Amniotic stem cell (primary cell): ENCODE results near the gene PLOD1.
"Not testable (repeated sequence)": the region's sequence is repeated elsewhere in the genome, so short reads cannot be mapped to it uniquely, and the experiment has no call there.

Experiments
- DNase-seq: peaks from one replicate; lab custom pipeline; 2025; lab: John Stamatoyannopoulos, UW

Gene PLOD1

GRCh38 chr1:12006167-12006921 is 71.8 kb downstream of the PLOD1 start:
- no peak for DNase-seq

GRCh38 chr1:12007204-12007603 is 72.7 kb downstream of the PLOD1 start:
- DNase-seq, result no peak

DNA sequence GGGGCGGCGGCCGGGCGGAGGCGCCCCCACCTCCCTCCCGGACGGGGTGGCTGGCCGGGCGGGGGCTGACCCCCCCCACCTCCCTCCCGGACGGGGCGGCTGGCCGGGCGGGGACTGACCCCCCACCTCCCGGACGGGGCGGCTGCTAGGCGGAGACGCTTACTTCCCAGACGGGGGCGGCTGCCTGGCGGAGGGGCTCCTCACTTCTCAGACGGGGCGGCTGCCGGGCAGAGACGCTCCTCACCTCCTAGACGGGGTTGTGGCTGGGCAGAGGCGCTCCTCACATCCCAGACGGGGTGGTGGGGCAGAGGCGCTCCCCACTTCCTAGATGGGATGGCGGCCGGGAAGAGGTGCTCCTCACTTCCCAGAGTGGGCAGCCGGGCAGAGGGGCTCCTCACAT is 73.8 kb downstream of the PLOD1 start:
- DNase-seq, result not testable (repeated sequence)

GRCh38 chr1:12009318-12009947 is 74.9 kb downstream of the PLOD1 start:
- no peak for DNase-seq

DNA sequence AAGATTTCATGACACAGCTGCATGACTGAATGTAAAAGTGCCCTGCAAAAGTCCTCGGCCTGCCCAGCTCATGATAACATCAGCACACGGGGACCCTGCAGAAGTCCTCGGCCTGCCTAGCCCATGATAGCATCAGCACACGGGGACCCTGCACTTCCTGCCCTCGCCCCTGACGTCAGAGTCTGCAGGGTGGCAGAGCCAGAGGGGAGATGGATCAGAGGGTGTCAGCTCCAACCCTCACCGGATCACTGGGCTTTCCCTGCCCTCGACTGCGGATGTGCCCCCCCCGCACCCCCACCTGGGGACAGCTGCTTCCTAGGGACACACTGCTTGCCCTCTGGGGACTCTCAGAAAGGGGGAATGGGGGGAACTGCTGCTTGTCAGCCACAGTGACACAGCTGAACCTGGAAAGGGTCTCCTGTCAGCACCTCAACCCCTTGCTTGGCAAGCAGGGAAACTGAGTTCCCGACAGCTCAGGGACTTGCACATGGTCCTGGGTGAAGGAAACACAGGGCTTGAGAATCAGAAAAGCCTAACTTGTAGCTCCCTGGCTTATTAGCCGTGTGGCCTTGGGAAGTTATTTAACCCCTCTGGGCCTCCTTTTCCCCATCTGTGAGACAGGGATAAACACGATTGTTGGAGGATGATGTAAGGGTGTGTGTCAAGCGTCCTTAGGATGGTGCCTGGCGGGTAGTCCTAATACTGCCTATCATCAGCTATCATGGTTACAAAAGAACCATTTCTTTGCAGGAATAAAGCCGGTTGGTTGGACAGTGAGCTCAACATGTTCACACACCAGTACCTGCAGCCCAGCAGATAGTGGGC is 76.4 kb downstream of the PLOD1 start:
- no peak for DNase-seq

- DNase-seq, result no peak
These were observed 77.5 kb downstream of the PLOD1 start for GRCh38 chr1:12011998-12012397.

DNA sequence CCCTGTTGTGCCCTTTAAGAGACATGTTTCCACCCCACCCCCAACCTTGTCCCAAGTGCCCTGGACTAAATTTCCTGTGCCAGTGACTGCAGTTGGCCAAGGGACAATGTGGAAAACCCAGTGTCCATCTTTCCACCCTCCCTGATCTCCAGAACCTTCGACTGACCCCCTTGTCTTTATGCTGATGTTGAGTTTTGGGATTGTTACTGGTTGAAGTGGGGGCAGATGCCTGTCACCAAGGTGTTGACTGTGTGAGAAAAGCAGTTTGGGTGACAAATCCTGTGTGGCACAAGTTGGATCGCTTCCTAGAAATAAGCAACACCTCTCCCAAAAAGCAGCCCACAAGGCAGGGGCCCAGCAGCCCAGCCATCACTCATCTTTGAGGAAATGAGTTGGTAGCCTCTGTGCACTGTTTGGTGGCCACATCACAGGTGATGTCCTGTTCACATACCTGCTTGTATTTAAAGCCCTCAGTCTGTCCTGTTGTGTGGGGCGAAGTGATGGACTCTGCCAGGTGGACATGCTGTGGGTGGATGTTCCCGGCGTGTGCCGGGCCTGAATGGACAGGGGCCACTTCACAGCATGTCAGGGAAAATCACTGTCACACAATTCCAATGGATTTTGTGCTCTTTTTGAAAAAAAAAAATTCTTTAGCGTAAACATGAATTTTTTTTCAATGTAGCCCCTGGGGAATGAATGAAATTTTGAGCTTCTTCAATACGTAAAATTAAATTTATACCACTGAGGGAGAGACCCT is 78.2 kb downstream of the PLOD1 start:
- DNase-seq, result no peak

DNA sequence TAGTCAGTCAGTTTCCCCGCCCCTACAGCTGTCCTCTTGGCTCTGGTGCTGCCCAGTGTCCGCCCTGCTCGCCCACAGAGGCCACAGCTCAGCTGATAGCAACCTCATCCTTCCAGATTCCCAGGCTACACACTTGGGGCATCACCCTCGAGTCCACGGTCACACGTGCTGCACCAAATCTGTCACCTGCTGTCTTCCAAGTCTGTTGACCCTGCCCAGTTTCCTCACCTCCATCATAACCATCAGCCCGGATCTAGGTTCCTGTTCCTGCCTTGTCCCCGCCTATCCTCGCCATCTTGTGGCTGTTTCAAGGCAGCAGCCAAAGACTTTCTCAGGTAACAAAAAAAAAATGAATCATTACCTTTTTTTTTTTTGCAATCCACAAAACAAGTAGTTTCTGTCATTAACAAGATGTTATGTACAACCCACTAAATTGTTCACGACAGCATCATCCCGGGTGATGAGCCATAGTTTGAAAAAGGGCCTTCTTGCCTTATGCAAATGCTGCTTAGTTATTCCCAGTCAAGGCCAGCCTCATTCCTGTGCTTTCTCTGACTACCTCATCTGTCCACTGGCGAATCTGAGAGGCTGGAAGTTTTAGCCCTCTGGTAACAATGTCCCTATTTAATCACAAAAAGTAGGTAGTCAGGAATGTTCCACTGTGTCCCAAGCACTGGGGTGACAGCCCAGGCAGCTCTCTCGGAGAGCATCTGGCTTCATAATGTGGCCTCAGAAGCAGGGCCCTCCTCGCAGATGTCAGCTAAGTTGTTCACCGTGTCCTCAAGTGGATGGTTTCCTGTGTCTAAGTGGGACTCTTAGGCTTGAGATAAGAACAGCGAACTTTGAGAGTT is 79.8 kb downstream of the PLOD1 start:
- no peak for DNase-seq

DNA sequence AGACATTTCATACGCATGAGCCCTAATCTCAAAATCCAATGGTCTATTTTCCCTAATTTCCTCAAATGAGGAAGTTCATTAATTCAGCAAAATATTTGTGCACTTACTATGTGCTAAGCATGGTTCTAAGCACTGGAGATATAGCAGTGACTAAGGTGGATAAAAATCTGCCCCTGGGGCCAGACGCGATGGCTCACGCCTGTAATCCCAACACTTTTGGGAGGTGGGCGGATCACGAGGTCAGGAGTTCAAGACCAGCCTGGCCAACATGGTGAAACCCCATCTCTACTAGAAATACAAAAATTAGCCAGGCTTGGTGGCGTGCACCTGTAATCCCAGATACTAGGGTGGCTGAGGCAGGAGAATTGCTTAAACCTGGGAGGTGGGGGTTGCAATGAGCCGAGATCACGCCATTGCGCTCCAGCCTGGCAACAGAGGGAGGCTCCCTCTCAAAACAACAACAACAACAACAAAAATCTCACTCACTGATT is 80.5 kb downstream of the PLOD1 start:
- DNase-seq, result no peak

GRCh38 chr1:12015499-12015898 is 81.0 kb downstream of the PLOD1 start:
- no peak for DNase-seq

DNA sequence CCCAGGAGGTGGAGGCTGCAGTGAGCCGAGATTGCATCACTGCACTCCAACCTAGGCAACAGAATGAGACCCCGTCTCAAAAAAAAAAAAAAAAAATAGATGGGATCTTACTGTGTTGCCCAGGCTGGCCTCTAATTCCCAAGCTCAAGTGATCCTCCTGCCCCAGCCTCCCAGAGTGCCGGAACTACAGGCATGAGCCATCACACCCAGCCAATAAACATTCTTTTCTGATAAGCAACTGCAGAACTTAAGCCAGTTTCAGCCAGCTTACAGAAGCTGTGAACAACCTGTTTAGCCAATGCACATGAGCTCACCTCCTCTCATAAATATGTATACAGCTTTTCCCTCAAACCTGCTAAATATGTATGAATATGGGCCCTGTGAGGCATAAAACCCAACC is 81.7 kb downstream of the PLOD1 start:
- DNase-seq, result no peak

- no peak for DNase-seq
These were observed 85.5 kb downstream of the PLOD1 start for GRCh38 chr1:12019858-12020509.

GRCh38 chr1:12021616-12022015 is 87.1 kb downstream of the PLOD1 start:
- no peak for DNase-seq

DNA sequence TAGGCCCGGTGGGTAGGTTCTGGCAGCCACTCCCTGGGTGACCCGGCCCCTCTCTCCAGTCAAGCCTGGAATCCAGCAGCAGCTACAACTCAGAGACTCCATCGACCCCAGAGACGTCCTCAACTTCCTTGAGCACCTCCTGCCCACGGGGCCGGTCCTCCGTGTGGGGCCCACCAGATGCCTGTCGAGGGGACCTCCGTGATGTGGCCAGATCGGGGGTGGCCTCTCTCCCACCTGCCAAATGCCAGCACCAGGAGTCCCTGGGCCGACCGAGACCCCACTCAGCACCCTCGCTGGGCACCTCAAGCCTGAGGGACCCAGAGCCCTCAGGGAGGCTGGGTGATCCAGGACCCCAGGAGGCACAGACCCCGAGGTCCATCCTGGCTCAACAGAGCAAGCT is 87.5 kb downstream of the PLOD1 start:
- DNase-seq, result no peak
